HG02885 (cell line): Measurements from ENCODE around the gene TRAK1.

Source experiments
- ATAC-seq: cut with Tn5 transposase; IDR thresholded peaks from one replicate; pipeline ENCODE4 v1.9.1; 2021; ENCODE audit warnings: mild to moderate bottlenecking; ENCODE audit not compliant: unreplicated experiment, poor library complexity

Gene TRAK1

GRCh38 chr3:42149532-42149931 is 58.4 kb downstream of the TRAK1 start:
- ATAC-seq: no peak

GRCh38 chr3:42149975-42150374 is 58.8 kb downstream of the TRAK1 start:
- no peak for ATAC-seq

GRCh38 chr3:42151596-42152168 is 60.5 kb downstream of the TRAK1 start:
- no peak for ATAC-seq

GRCh38 chr3:42152193-42152592 is 61.0 kb downstream of the TRAK1 start:
- ATAC-seq: no peak

- no peak for ATAC-seq
These were observed 61.9 kb downstream of the TRAK1 start for GRCh38 chr3:42153039-42153438.

GRCh38 chr3:42157540-42158538 is 66.7 kb downstream of the TRAK1 start:
- no peak for ATAC-seq

- ATAC-seq: no peak
These were observed 68.0 kb downstream of the TRAK1 start for GRCh38 chr3:42159147-42159546.

GRCh38 chr3:42159706-42160472 is 68.7 kb downstream of the TRAK1 start:
- peak; percentile 90 for ATAC-seq

GRCh38 chr3:42161050-42161935 is 70.1 kb downstream of the TRAK1 start:
- no peak for ATAC-seq

- ATAC-seq: no peak
These were observed 71.3 kb downstream of the TRAK1 start for GRCh38 chr3:42162462-42162861.

GRCh38 chr3:42163622-42164244 is 72.6 kb downstream of the TRAK1 start:
- no peak for ATAC-seq

- no peak for ATAC-seq
These were observed 73.5 kb downstream of the TRAK1 start for GRCh38 chr3:42164656-42165055.

- ATAC-seq: no peak
These were observed 74.1 kb downstream of the TRAK1 start for GRCh38 chr3:42165211-42165610.

- ATAC-seq: no peak
These were observed 75.1 kb downstream of the TRAK1 start for GRCh38 chr3:42166214-42166613.

GRCh38 chr3:42166662-42167300 is 75.6 kb downstream of the TRAK1 start:
- no peak for ATAC-seq

- no peak for ATAC-seq
These were observed 78.5 kb downstream of the TRAK1 start for GRCh38 chr3:42169579-42170120.

- ATAC-seq: no peak
These were observed 81.0 kb downstream of the TRAK1 start for GRCh38 chr3:42172047-42172654.

- no peak for ATAC-seq
These were observed 82.2 kb downstream of the TRAK1 start for GRCh38 chr3:42173307-42173706.
